Tibial nerve (tissue), 4 donors: ENCODE results near the gene TINAG. TPM values are rescaled to one million over a fixed set of nuclear protein-coding genes. Genes with fewer than 3 reads are reported as not detected.

Source experiments
- DNase-seq, 2 donors: peaks; one replicate each; pipeline ENCODE4 v3.0.0-alpha.2; 2019; ENCODE audit warnings: low spot score in 2 of 2
- H3K27ac ChIP-seq, 4 donors: fragments of 200-600 bp; sonication (generic) in 3 of 4; one replicate each; pipeline ENCODE4 v1.5.1; 2017 to 2019; ENCODE audit warnings: mild to moderate bottlenecking in 1 of 4
- H3K27me3 ChIP-seq, 2 donors: fragments of 200-600 bp; sonication (generic) in 1 of 2; one replicate each; pipeline versions ENCODE4 v1.5.1 to v1.6.0; 2017 to 2019
- H3K36me3 ChIP-seq, 3 donors: fragments of 200-600 bp; sonication (generic); one replicate each; pipeline ENCODE4 v1.5.1; 2018 to 2019
- H3K4me1 ChIP-seq, 4 donors: fragments of 200-600 bp; sonication (generic) in 3 of 4; one replicate each; pipeline ENCODE4 v1.5.1; 2017 to 2019
- H3K4me3 ChIP-seq, 4 donors: fragments of 200-600 bp; sonication (generic) in 3 of 4; one replicate each; pipeline ENCODE4 v1.5.1; 2017 to 2019; ENCODE audit warnings: mild to moderate bottlenecking in 1 of 4, moderate library complexity in 1 of 4
- H3K9me3 ChIP-seq, 4 donors: fragments of 200-600 bp; sonication (generic) in 3 of 4; one replicate each; pipeline ENCODE4 v1.5.1; 2017 to 2019
- CTCF ChIP-seq, 5 experiments: fragments of 200-600 bp in 3 of 5; fragments of 450-650 bp in 2 of 5; sonication (generic) in 3 of 5; IDR thresholded peaks; one replicate each; pipeline ENCODE4 v1.5.1; 2016 to 2019; ENCODE audit warnings: antibody characterized with exemption in 5 of 5, mild to moderate bottlenecking in 3 of 5, moderate library complexity in 2 of 5
- EP300 ChIP-seq, 2 donors: sonication (generic); formaldehyde crosslinking; IDR thresholded peaks; one replicate each; pipeline ENCODE4 v1.6.1; 2017; ENCODE audit warnings: antibody characterized with exemption in 2 of 2, mild to moderate bottlenecking in 1 of 2
- POLR2A ChIP-seq, 2 donors: fragments of 450-650 bp; IDR thresholded peaks; one replicate each; pipeline ENCODE4 v1.6.1; 2017; ENCODE audit warnings: antibody characterized with exemption in 2 of 2, mild to moderate bottlenecking in 2 of 2, moderate library complexity in 2 of 2
- WGBS, 2 donors: methylation state at CpG; one replicate each; pipeline ENCODE4 v1.1.5; 2018; 5-methylcytosine and 5-hydroxymethylcytosine counted together
- total RNA-seq, 4 donors: library from RNA; depleted of rRNA; stranded (reverse); fragments of >200 nt; gene quantifications; one replicate each; pipeline ENCODE4 v1.1.0, GENCODE V29; 2016

TINAG gene
- total RNA-seq, 4 donors from 2014 or later: 0.22 TPM; not detected in 3

DNA sequence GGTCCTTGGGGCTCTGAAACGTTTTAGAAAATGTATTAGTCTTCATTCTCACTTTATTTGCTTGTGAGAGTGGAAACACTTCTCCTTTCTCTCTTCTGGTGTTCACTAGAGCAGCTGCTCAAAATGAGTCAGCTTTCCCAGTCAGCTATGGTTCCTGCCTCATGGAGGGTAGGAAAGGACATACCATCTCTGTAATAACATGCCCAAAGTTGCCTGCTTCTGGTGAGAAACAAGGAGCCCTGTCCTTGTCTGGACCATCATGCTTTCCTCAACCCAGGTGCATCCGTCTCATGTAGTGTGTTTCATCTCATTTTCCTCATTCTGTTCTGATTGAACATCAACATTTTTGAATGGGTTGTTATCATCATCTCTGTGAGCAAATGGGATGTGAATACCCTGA lies 17.1 kb upstream of the TINAG start:
- Histone ChIP-seq H3K9me3 (no peaks in the 10 kb centered on the region), H3K4me1 (peaks cover 0 to 2% (median 0%) of the 10 kb centered on the region in 4 donors), H3K27me3 (no peaks in the 10 kb centered on the region), H3K27ac (no peak overlapping the region), H3K4me3 (no peak overlapping the region), H3K36me3 (no peaks in the 10 kb centered on the region)
- WGBS, 2 donors: 60 to 61% methylated on average over 2 of the region's 2 CpGs
- DNase-seq: no peak
- TF ChIP-seq POLR2A (IDR thresholded peaks at IDR 0.05): no peak
- TF ChIP-seq EP300 (IDR thresholded peaks at IDR 0.05): no peak
- TF ChIP-seq CTCF (IDR thresholded peaks at IDR 0.05): no peak

GRCh38 chr6:54291738-54292137 lies 16.5 kb upstream of the TINAG start:
- H3K9me3 ChIP-seq: no peaks in the 10 kb centered on the region
- H3K27ac ChIP-seq: no peak overlapping the region
- no peaks in the 10 kb centered on the region for H3K27me3 ChIP-seq
- 69% methylated on average over 2 of the region's 2 CpGs for WGBS, 2 donors
- H3K4me3 ChIP-seq: no peak overlapping the region
- H3K36me3 ChIP-seq: no peaks in the 10 kb centered on the region
- TF ChIP-seq EP300 (IDR thresholded peaks at IDR 0.05): no peak
- TF ChIP-seq POLR2A (IDR thresholded peaks at IDR 0.05): no peak
- no peak for TF ChIP-seq CTCF (IDR thresholded peaks at IDR 0.05)
- no peaks in the 10 kb centered on the region for H3K4me1 ChIP-seq
- no peak for DNase-seq

GRCh38 chr6:54294965-54295532 lies 13.2 kb upstream of the TINAG start:
- no peak for TF ChIP-seq POLR2A (IDR thresholded peaks at IDR 0.05)
- no peak for TF ChIP-seq EP300 (IDR thresholded peaks at IDR 0.05)
- TF ChIP-seq CTCF (IDR thresholded peaks at IDR 0.05): no peak
- no peaks in the 10 kb centered on the region for H3K27me3 ChIP-seq

GRCh38 chr6:54299542-54300269 lies 8.5 kb upstream of the TINAG start:
- Histone ChIP-seq H3K9me3 (no peaks in the 10 kb centered on the region), H3K4me1 (no peaks in the 10 kb centered on the region), H3K4me3 (no peak overlapping the region), H3K27me3 (no peaks in the 10 kb centered on the region), H3K27ac (no peak overlapping the region), H3K36me3 (no peaks in the 10 kb centered on the region)
- 88 to 89% methylated on average over 2 of the region's 2 CpGs for WGBS, 2 donors
- TF ChIP-seq EP300 (IDR thresholded peaks at IDR 0.05): no peak
- no peak for TF ChIP-seq POLR2A (IDR thresholded peaks at IDR 0.05)
- no peak for TF ChIP-seq CTCF (IDR thresholded peaks at IDR 0.05)
- DNase-seq: no peak

More at GRCh38 chr6:54294965-54295532, 13.2 kb upstream of the TINAG start:
- no peaks in the 10 kb centered on the region for H3K36me3 ChIP-seq
- no peak overlapping the region for H3K27ac ChIP-seq
- H3K4me3 ChIP-seq: no peak overlapping the region
- H3K4me1 ChIP-seq: no peaks in the 10 kb centered on the region
- WGBS, 2 donors: 89 to 91% methylated on average over 6 to 8 of the region's 8 CpGs
- H3K9me3 ChIP-seq: no peaks in the 10 kb centered on the region
- no peak for DNase-seq

DNA sequence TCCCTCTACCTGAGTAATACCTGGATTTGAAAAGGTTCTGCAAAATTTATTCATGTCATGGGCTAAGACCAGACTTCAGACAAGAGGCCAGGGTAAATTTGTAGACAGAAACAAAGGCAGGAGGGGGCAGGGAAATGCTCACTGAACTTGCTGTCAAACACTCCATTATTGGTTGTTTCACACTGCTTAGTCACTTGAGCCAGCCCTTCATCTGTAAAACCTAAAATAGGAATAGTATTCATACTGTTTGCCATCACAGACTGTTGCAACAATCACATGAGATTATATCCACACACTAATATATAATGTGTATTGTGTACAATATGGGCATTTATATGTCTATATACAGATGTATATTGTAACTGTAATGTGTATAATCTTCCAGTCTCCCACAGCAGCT lies 6.5 kb upstream of the TINAG start:
- Histone ChIP-seq H3K9me3 (no peaks in the 10 kb centered on the region), H3K4me3 (no peak overlapping the region), H3K36me3 (no peaks in the 10 kb centered on the region), H3K4me1 (no peaks in the 10 kb centered on the region), H3K27me3 (no peaks in the 10 kb centered on the region), H3K27ac (no peak overlapping the region)
- DNase-seq: no peak
- TF ChIP-seq POLR2A (IDR thresholded peaks at IDR 0.05) (no peak), EP300 (IDR thresholded peaks at IDR 0.05) (no peak), CTCF (IDR thresholded peaks at IDR 0.05) (no peak)
